Stimulated activated memory B cell treated with anti-CD40 and anti-IgM and Interleukin-4, amounts not matched to agents 10 μg/mL and 1 μg/mL and 100 μg/mL, for 72 hours (primary cell): Measurements from ENCODE around the gene DPH5.
"Not testable (repeated sequence)": the region's sequence is repeated elsewhere in the genome, so short reads cannot be mapped to it uniquely, and the experiment has no call there.

Source experiments
- ATAC-seq: fragments of 150-1000 bp; cut with Tn5 transposase; 2 replicates; pipeline ENCODE4 v1.10.0; 2021
- H3K27ac Mint-ChIP-seq: one replicate; pipeline ENCODE4 v1.8.0; 2022; ENCODE audit warnings: mild to moderate bottlenecking, mixed read lengths
- H3K27me3 Mint-ChIP-seq: one replicate; pipeline ENCODE4 v1.8.0; 2022; ENCODE audit warnings: mixed read lengths
- H3K36me3 Mint-ChIP-seq: one replicate; pipeline ENCODE4 v1.8.0; 2022; ENCODE audit warnings: mixed read lengths
- H3K4me1 Mint-ChIP-seq: one replicate; pipeline ENCODE4 v1.8.0; 2022; ENCODE audit warnings: mixed read lengths
- H3K4me3 Mint-ChIP-seq: one replicate; pipeline ENCODE4 v1.8.0; 2022; ENCODE audit warnings: mild to moderate bottlenecking, moderate library complexity, mixed read lengths
- H3K9me3 Mint-ChIP-seq: one replicate; pipeline ENCODE4 v1.8.0; 2022; ENCODE audit warnings: mixed read lengths

DPH5 gene

DNA sequence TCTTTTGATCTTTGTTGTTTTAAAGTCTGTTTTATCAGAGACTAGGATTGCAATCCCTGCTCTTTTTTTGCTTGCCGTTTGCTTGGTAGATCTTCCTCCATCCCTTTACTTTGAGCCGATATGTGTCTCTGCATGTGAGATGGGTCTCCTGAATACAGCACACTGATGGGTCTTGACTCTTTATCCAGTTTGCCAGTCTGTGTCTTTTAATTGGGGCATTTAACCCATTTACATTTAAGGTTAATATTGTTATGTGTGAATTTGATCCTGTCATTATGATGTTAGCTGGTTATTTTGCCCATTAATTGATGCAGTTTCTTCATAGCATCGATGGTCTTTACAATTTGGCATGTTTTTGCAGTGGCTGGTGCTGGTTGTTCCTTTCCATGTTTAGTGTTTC is 77.8 kb downstream of the DPH5 start:
- ATAC-seq, H3K27me3 Mint-ChIP-seq, H3K4me3 Mint-ChIP-seq: not testable (repeated sequence)
- Mint-ChIP-seq H3K36me3 (peaks cover 83% of the 10 kb centered on the region), H3K4me1 (peaks cover 78% of the 10 kb centered on the region), H3K27ac (peak overlapping the region; percentile 81), H3K9me3 (peaks cover 17% of the 10 kb centered on the region)

GRCh38 chr1:100946064-100946463 is 79.5 kb downstream of the DPH5 start:
- H3K4me3 Mint-ChIP-seq, H3K27ac Mint-ChIP-seq, H3K27me3 Mint-ChIP-seq, ATAC-seq: not testable (repeated sequence)
- Mint-ChIP-seq H3K36me3 (peaks cover 83% of the 10 kb centered on the region), H3K9me3 (peaks cover 18% of the 10 kb centered on the region), H3K4me1 (peaks cover 80% of the 10 kb centered on the region)

- no peaks in the 10 kb centered on the region for H3K27me3 Mint-ChIP-seq
- H3K36me3 Mint-ChIP-seq: peaks cover 80% of the 10 kb centered on the region
- peaks cover 14% of the 10 kb centered on the region for H3K9me3 Mint-ChIP-seq
- H3K4me1 Mint-ChIP-seq: peaks cover 63% of the 10 kb centered on the region
- H3K27ac Mint-ChIP-seq: peak overlapping the region; percentile 65
- ATAC-seq: no peak
- no peak overlapping the region for H3K4me3 Mint-ChIP-seq
These were observed 82.1 kb downstream of the DPH5 start for GRCh38 chr1:100943533-100943932.

DNA sequence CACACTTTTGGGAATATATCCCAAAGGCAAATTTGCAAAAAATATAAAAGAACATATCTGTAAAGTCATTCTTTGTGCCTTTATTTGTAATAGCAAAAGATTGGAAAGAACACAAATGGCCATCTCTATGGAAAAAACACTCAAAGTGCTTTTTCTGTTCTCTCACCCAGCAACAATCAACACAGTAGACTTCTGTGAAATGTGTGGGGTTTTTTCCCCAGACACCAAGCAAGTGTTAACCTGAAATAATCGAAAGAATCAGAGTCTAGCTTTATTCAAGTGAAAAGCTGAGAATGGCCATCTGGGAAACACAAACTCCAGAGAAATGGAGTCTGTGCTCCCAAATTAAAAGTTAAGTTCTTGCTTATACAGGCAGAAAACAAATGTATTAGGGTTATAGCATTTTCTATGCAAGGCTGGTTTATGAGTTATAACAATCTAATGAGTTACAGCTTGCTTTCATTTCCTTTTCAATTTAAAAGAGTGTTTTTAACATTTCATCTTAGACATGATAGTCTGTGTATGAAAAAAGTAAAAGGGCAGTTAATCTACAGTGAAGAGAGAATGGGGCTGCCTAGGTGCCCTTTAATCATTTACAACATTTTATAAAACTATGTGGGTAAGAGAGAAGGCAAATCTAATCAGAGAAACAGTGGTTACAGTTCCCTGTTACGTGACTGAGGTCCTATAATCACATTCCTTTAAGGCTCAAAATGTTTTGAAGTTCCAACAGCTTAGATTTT is 83.1 kb downstream of the DPH5 start:
- Mint-ChIP-seq H3K4me3 (no peak overlapping the region), H3K4me1 (peaks cover 53% of the 10 kb centered on the region)

GRCh38 chr1:100941580-100942216 is 83.9 kb downstream of the DPH5 start:
- H3K9me3 Mint-ChIP-seq: peaks cover 4% of the 10 kb centered on the region
- no peak for ATAC-seq
- H3K27ac Mint-ChIP-seq: peak overlapping the region; percentile 65
- H3K27me3 Mint-ChIP-seq: no peaks in the 10 kb centered on the region
- H3K4me3 Mint-ChIP-seq: no peak overlapping the region
- peaks cover 76% of the 10 kb centered on the region for H3K36me3 Mint-ChIP-seq
- peaks cover 45% of the 10 kb centered on the region for H3K4me1 Mint-ChIP-seq

More for the DNA sequence above, 83.1 kb downstream of the DPH5 start:
- ATAC-seq: no peak
- Mint-ChIP-seq H3K27me3 (no peaks in the 10 kb centered on the region), H3K36me3 (peaks cover 79% of the 10 kb centered on the region), H3K9me3 (peaks cover 11% of the 10 kb centered on the region), H3K27ac (peak overlapping the region; percentile 65)

DNA sequence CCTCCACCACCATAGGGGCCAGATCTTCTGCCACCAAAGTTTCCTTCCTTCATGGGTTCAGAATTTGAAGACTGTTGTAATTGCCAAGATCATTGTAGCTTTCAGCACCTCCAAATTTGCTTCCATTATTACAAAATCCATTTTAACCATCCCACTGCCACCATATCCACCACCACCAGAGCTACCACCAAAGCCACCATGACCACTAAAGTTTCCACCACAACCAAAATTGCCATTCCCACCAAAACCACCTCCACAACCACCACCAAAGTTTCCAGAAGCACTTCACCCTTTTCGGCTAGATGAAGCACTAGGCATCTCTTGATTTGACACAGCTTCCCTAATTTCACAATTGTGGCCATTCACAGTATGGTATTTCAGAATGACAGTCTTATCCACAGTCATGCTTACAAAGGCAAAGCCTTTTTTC is 84.5 kb downstream of the DPH5 start:
- peak; percentile 75 for ATAC-seq
- Mint-ChIP-seq H3K27me3 (no peaks in the 10 kb centered on the region), H3K9me3 (peaks cover 4% of the 10 kb centered on the region), H3K4me1 (peaks cover 39% of the 10 kb centered on the region), H3K27ac (peak overlapping the region; percentile 65), H3K36me3 (peaks cover 74% of the 10 kb centered on the region), H3K4me3 (peak overlapping the region; percentile 51)
